Measurements from ENCODE around the gene TBC1D9B.

Gene TBC1D9B

GRCh38 chr5:179907556-179908324, at the start of gene TBC1D9B:
Gene TBC1D9B, minus strand, starts transcription at chr5:179907897. Its CDS starts 76 bp downstream, at chr5:179907821.
- peak; percentile 25 to 60 (median 50) for DNase-seq (ENCODE audit: low read depth in 3 of 3, low spot score in 1 of 3)

- no peak for DNase-seq (ENCODE audit: low read depth in 3 of 3, low spot score in 1 of 3)
Observed at GRCh38 chr5:179955630-179956029, 47.9 kb upstream of the TBC1D9B start.

- no peak for DNase-seq (ENCODE audit: low read depth in 3 of 3, low spot score in 1 of 3)
Observed at GRCh38 chr5:179955062-179955461, 47.4 kb upstream of the TBC1D9B start.

GRCh38 chr5:179954434-179954833, 46.7 kb upstream of the TBC1D9B start:
- no peak for DNase-seq (ENCODE audit: low read depth in 3 of 3, low spot score in 1 of 3)

GRCh38 chr5:179953987-179954386, 46.3 kb upstream of the TBC1D9B start:
- no peak for DNase-seq (ENCODE audit: low read depth in 3 of 3, low spot score in 1 of 3)

GRCh38 chr5:179936976-179937681, 29.4 kb upstream of the TBC1D9B start:
- no peak for DNase-seq (ENCODE audit: low read depth in 3 of 3, low spot score in 1 of 3)

- no peak for DNase-seq (ENCODE audit: low read depth in 3 of 3, low spot score in 1 of 3)
Observed at GRCh38 chr5:179930788-179931473, 23.2 kb upstream of the TBC1D9B start.

- no peak for DNase-seq (ENCODE audit: low read depth in 3 of 3, low spot score in 1 of 3)
Observed at GRCh38 chr5:179927824-179928223, 20.1 kb upstream of the TBC1D9B start.

GRCh38 chr5:179926657-179927056, 19.0 kb upstream of the TBC1D9B start:
- DNase-seq (ENCODE audit: low read depth in 3 of 3, low spot score in 1 of 3), result no peak

GRCh38 chr5:179923436-179923835, 15.7 kb upstream of the TBC1D9B start:
- DNase-seq (ENCODE audit: low read depth in 3 of 3, low spot score in 1 of 3), result no peak

- no peak for DNase-seq (ENCODE audit: low read depth in 3 of 3, low spot score in 1 of 3)
Observed at GRCh38 chr5:179920175-179920574, 12.5 kb upstream of the TBC1D9B start.

- DNase-seq (ENCODE audit: low read depth in 3 of 3, low spot score in 1 of 3), result no peak
Observed at GRCh38 chr5:179919487-179920060, 11.9 kb upstream of the TBC1D9B start.

- DNase-seq (ENCODE audit: low read depth in 3 of 3, low spot score in 1 of 3), result no peak
Observed at GRCh38 chr5:179918742-179919486, 11.2 kb upstream of the TBC1D9B start.

- no peak for DNase-seq (ENCODE audit: low read depth in 3 of 3, low spot score in 1 of 3)
Observed at GRCh38 chr5:179916523-179916922, 8.8 kb upstream of the TBC1D9B start.

- DNase-seq (ENCODE audit: low read depth in 3 of 3, low spot score in 1 of 3), result no peak
Observed at GRCh38 chr5:179915406-179915935, 7.8 kb upstream of the TBC1D9B start.

- no peak for DNase-seq (ENCODE audit: low read depth in 3 of 3, low spot score in 1 of 3)
Observed at GRCh38 chr5:179914032-179914755, 6.5 kb upstream of the TBC1D9B start.

- no peak for DNase-seq (ENCODE audit: low read depth in 3 of 3, low spot score in 1 of 3)
Observed at GRCh38 chr5:179913461-179913860, 5.8 kb upstream of the TBC1D9B start.

GRCh38 chr5:179912951-179913350, 5.3 kb upstream of the TBC1D9B start:
- no peak for DNase-seq (ENCODE audit: low read depth in 3 of 3, low spot score in 1 of 3)

GRCh38 chr5:179912386-179912785, 4.7 kb upstream of the TBC1D9B start:
- DNase-seq (ENCODE audit: low read depth in 3 of 3, low spot score in 1 of 3), result no peak

GRCh38 chr5:179909224-179909623, 1.5 kb upstream of the TBC1D9B start:
- DNase-seq (ENCODE audit: low read depth in 3 of 3, low spot score in 1 of 3), result no peak

Measured in stimulated activated CD4-positive, alpha-beta T cell treated with anti-CD3 and anti-CD28 coated beads, TNF-alpha, amount 100 ng/mL, for 1 hour (primary cell).